Endothelial cell of umbilical vein (primary cell): ENCODE measurements around the gene CNTN3. TPM values are rescaled to one million over a fixed set of nuclear protein-coding genes. Genes with fewer than 3 reads are reported as not detected.

ENCODE experiments used
- BruUV-seq: library from RNA; stranded (reverse); fragments of 400-500 nt; replicated peaks from 2 replicates; lab custom pipeline; 2021; lab: Mats Ljungman, UMichigan
- CTCF ChIA-PET: fragments of 300-600, 350-600 bp; sonication (Branson Sonifier 250); formaldehyde crosslinking; loops from one replicate; lab custom pipeline; 2021; ENCODE audit warnings: antibody characterized with exemption, inconsistent platforms; lab: Charles Lee
- POLR2A ChIA-PET: fragments of 300-600, 350-600 bp; sonication (Branson Sonifier 250); formaldehyde crosslinking; loops from one replicate; lab custom pipeline; 2021; ENCODE audit warnings: antibody characterized with exemption, inconsistent platforms; lab: Charles Lee
- DNase-seq: peaks from one replicate; pipeline ENCODE4 v3.0.0-alpha.2; 2011; ENCODE audit warnings: low read depth, low spot score
- FAIRE-seq: peaks from 2 replicates; lab custom pipeline; 2011; peaks lifted over from hg19 to GRCh38; lab: Jason Lieb, UNC
- H2AFZ ChIP-seq: 2 replicates; pipeline ENCODE4 v1.6.0; 2012; ENCODE audit warnings: low read depth, low read length, control low read depth, inconsistent platforms
- H3K27ac ChIP-seq: 2 replicates; pipeline ENCODE4 v1.5.1; 2011; ENCODE audit warnings: low read depth, mild to moderate bottlenecking, control low read depth, low read length, moderate library complexity; ENCODE audit not compliant: insufficient read depth
- H3K27me3 ChIP-seq, 2 experiments: 2 replicates each; pipeline versions ENCODE4 v1.6.0 to v1.6.1; 2011; ENCODE audit warnings: low read length in 2 of 2, mixed read lengths in 1 of 2; ENCODE audit not compliant: control insufficient read depth in 2 of 2, insufficient read depth in 2 of 2
- H3K36me3 ChIP-seq, 2 experiments: 2 replicates in 1 of 2; 3 replicates in 1 of 2; pipeline ENCODE4 v1.5.1; 2011; ENCODE audit warnings: low read length in 2 of 2, mild to moderate bottlenecking in 1 of 2, moderate library complexity in 1 of 2; ENCODE audit not compliant: control insufficient read depth in 2 of 2, insufficient read depth in 2 of 2; ENCODE audit errors: extremely low read depth in 1 of 2
- H3K4me1 ChIP-seq: 3 replicates; pipeline ENCODE4 v1.5.1; 2011; ENCODE audit warnings: mild to moderate bottlenecking, low read length; ENCODE audit not compliant: control insufficient read depth, insufficient read depth; ENCODE audit errors: extremely low read depth
- H3K4me2 ChIP-seq: 2 replicates; pipeline ENCODE4 v1.6.1; 2011; ENCODE audit warnings: low read length, control low read depth, mixed read lengths; ENCODE audit not compliant: insufficient read depth
- H3K4me3 ChIP-seq, 3 experiments: fragments of 200-600 bp in 1 of 3; sonication (generic), shearing (Covaris generic) in 1 of 3; replicated peaks in 1 of 3; 2 replicates each; pipeline ENCODE4 v1.5.1; 2011 to 2016; ENCODE audit warnings: control low read depth in 3 of 3, low read length in 3 of 3, mild to moderate bottlenecking in 2 of 3, inconsistent platforms in 1 of 3, low read depth in 1 of 3, moderate library complexity in 1 of 3; ENCODE audit not compliant: insufficient read depth in 1 of 3
- H3K79me2 ChIP-seq: 2 replicates; pipeline ENCODE4 v1.6.0; 2012; ENCODE audit warnings: low read length, inconsistent platforms; ENCODE audit not compliant: control insufficient read depth, insufficient read depth
- H3K9ac ChIP-seq: replicated peaks from 2 replicates; pipeline ENCODE3; 2011; ENCODE audit warnings: low read length, control low read depth; ENCODE audit not compliant: insufficient read depth; ENCODE audit errors: extremely low read depth
- H3K9me1 ChIP-seq: replicated peaks from 3 replicates; pipeline ENCODE4 v1.6.0; 2011; ENCODE audit warnings: mild to moderate bottlenecking, low read length; ENCODE audit not compliant: control insufficient read depth, insufficient read depth; ENCODE audit errors: extremely low read depth
- H3K9me3 ChIP-seq: replicated peaks from 2 replicates; pipeline ENCODE4 v1.5.1; 2012; ENCODE audit warnings: low read length, inconsistent platforms; ENCODE audit not compliant: control insufficient read depth, insufficient read depth
- H4K20me1 ChIP-seq: replicated peaks from 2 replicates; pipeline ENCODE3; 2011; ENCODE audit warnings: mild to moderate bottlenecking, low read length; ENCODE audit not compliant: control insufficient read depth, insufficient read depth; ENCODE audit errors: extremely low read depth
- CTCF ChIP-seq, 2 donors: IDR thresholded peaks; 1 replicate in 1 of 2; 2 replicates in 1 of 2; pipeline ENCODE4 v1.5.1; 2011; ENCODE audit warnings: low read length in 2 of 2, mild to moderate bottlenecking in 2 of 2, moderate library complexity in 2 of 2, control low read depth in 1 of 2, inconsistent platforms in 1 of 2, low read depth in 1 of 2; ENCODE audit not compliant: insufficient read depth in 1 of 2; ENCODE audit errors: extremely low read depth in 1 of 2
- EZH2 ChIP-seq: IDR thresholded peaks from 2 replicates; pipeline ENCODE4 v1.6.1; 2012; ENCODE audit warnings: borderline replicate concordance, low read depth, mild to moderate bottlenecking, moderate library complexity, low read length, inconsistent platforms; ENCODE audit not compliant: severe bottlenecking
- FOS ChIP-seq: IDR thresholded peaks from 2 replicates; pipeline ENCODE4 v1.6.1; 2011; ENCODE audit warnings: mild to moderate bottlenecking, low read length, moderate library complexity, borderline replicate concordance; ENCODE audit not compliant: insufficient read depth
- GATA2 ChIP-seq: IDR thresholded peaks from 2 replicates; pipeline ENCODE4 v1.7.0; 2011; ENCODE audit warnings: low read depth, mild to moderate bottlenecking, moderate library complexity, mixed read lengths, low read length; ENCODE audit not compliant: insufficient read length, insufficient read depth
- JUN ChIP-seq: IDR thresholded peaks from 2 replicates; pipeline ENCODE4 v1.6.1; 2011; ENCODE audit warnings: borderline replicate concordance, low read depth; ENCODE audit not compliant: insufficient read length, insufficient read depth
- MAX ChIP-seq: IDR thresholded peaks from 2 replicates; pipeline ENCODE4 v1.6.1; 2011; ENCODE audit not compliant: insufficient read depth, insufficient read length
- MYC ChIP-seq: IDR thresholded peaks from one replicate; pipeline ENCODE4 v1.6.1; 2011; ENCODE audit warnings: mild to moderate bottlenecking, low read depth, low read length
- POLR2A ChIP-seq: IDR thresholded peaks from 2 replicates; pipeline ENCODE4 v1.6.1; 2012; ENCODE audit warnings: low read depth, mild to moderate bottlenecking, control low read depth, low read length
- POLR2AphosphoS5 ChIP-seq: IDR thresholded peaks from 2 replicates; pipeline ENCODE4 v1.6.1; 2012; ENCODE audit warnings: low read depth, mild to moderate bottlenecking, control low read depth, low read length, moderate library complexity; ENCODE audit not compliant: insufficient read depth
- dilution Hi-C: fragments of 300-500 bp; cut with MboI; formaldehyde crosslinking; loops from one replicate; pipeline ENCODE4 v1.15.0; 2019; ENCODE audit warnings: low sequenced_read_pairs; ENCODE audit not compliant: extremely low pct_ligation_motif_present
- intact Hi-C: fragments of 100-400 bp; cut with micrococcal nuclease; formaldehyde crosslinking; loops from one replicate; pipeline ENCODE4 v1.10.0; 2022
- polyA plus RNA-seq, 4 experiments: library from polyadenylated mRNA; depleted of rRNA in 3 of 4; stranded (reverse) in 3 of 4; unstranded in 1 of 4; fragments of >200 nt; gene quantifications; 2 replicates each; pipeline versions ENCODE4 v1.2.1 to v1.2.3, GENCODE V29; 2011 to 2012; ENCODE audit warnings: missing spikeins in 1 of 4
- total RNA-seq: library from RNA; stranded (reverse); gene quantifications from 2 replicates; pipeline ENCODE4 v1.2.3, GENCODE V29; 2021

CNTN3 gene
- total and polyA plus RNA-seq, 2 donors (not counting 3 experiments of a cell fraction or from before 2014, with no cell fraction given), result 0.03 TPM; not detected in 1

- Histone ChIP-seq H3K36me3 (no peaks in the 10 kb centered on the region), H3K9me1 (no peaks in the 10 kb centered on the region), H3K27me3 (no peaks in the 10 kb centered on the region), H2AFZ (no peak overlapping the region), H3K27ac (no peak overlapping the region), H3K9ac (no peak overlapping the region), H3K9me3 (peaks cover 7% of the 10 kb centered on the region), H3K79me2 (no peaks in the 10 kb centered on the region), H3K4me2 (no peak overlapping the region), H3K4me3 (no peak overlapping the region), H4K20me1 (no peaks in the 10 kb centered on the region), H3K4me1 (no peaks in the 10 kb centered on the region)
- CTCF ChIA-PET, result no interaction called here
- POLR2A ChIA-PET, result no interaction called here
- intact Hi-C loops, result no loop called here
- FAIRE-seq (no peak), DNase-seq (no peak)
- dilution Hi-C loops, result no loop called here
- BruUV-seq, result no TSS peak
- TF ChIP-seq MYC (no peak), FOS (no peak)
Observed at GRCh38 chr3:74599564-74599963, 14.9 kb downstream of the CNTN3 start.

- dilution Hi-C loops (no loop called here), intact Hi-C loops (no loop called here)
- no peak overlapping the region for H2AFZ ChIP-seq
- POLR2A ChIA-PET, result no interaction called here
- no peak overlapping the region for H3K9ac ChIP-seq
- H3K4me3 ChIP-seq, result no peak overlapping the region
- BruUV-seq, result no TSS peak
- no peak overlapping the region for H3K4me2 ChIP-seq
- no peaks in the 10 kb centered on the region for H3K4me1 ChIP-seq
- no peaks in the 10 kb centered on the region for H3K79me2 ChIP-seq
- H3K36me3 ChIP-seq, result no peaks in the 10 kb centered on the region
- H3K27ac ChIP-seq, result no peak overlapping the region
- H3K9me1 ChIP-seq, result no peaks in the 10 kb centered on the region
- no peaks in the 10 kb centered on the region for H3K9me3 ChIP-seq
- TF ChIP-seq FOS, result no peak
- no peak for TF ChIP-seq GATA2
- TF ChIP-seq MAX, result no peak
- no peak for TF ChIP-seq MYC
- no peak for TF ChIP-seq POLR2AphosphoS5
- no peak for TF ChIP-seq CTCF (IDR thresholded peaks at IDR 0.05; ENCODE audit: extremely low read depth in 1 of 2, insufficient read depth in 1 of 2, low read depth in 1 of 2, low read length in 2 of 2)
- TF ChIP-seq JUN, result no peak
- TF ChIP-seq EZH2, result no peak
- TF ChIP-seq POLR2A, result no peak
- DNase-seq (no peak), FAIRE-seq (no peak)
- no peaks in the 10 kb centered on the region for H3K27me3 ChIP-seq
- no peaks in the 10 kb centered on the region for H4K20me1 ChIP-seq
- CTCF ChIA-PET, result no interaction called here
Observed at GRCh38 chr3:74593152-74593551, 21.3 kb downstream of the CNTN3 start.
